ENCODE measurements around the gene RMDN2.

DNA sequence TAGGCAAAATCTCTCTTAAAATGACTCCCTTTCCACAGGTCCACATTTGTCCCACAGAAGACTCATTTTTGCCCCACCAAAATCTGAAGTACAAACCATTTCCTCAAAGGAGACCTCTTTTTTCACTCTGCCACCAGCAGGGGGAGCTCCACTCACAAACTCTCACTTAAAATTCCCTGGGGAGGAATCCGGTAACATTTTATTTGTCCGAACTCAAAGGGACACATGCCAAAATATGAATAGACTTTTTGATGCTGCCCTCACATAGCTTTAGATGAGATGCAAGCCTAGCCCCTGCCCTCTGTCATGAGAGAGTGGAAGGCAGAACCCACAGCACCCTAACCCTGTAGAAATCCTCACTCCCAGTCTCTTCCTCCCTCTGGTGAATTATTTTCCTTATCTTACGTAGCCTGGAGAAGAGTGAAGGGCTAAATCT, 57.1 kb downstream of the RMDN2 start:
- no peak for TF ChIP-seq POLR2AphosphoS5 (IDR thresholded peaks at IDR 0.05; ENCODE audit: low read depth, low read length)
- TF ChIP-seq, protein P1, sequence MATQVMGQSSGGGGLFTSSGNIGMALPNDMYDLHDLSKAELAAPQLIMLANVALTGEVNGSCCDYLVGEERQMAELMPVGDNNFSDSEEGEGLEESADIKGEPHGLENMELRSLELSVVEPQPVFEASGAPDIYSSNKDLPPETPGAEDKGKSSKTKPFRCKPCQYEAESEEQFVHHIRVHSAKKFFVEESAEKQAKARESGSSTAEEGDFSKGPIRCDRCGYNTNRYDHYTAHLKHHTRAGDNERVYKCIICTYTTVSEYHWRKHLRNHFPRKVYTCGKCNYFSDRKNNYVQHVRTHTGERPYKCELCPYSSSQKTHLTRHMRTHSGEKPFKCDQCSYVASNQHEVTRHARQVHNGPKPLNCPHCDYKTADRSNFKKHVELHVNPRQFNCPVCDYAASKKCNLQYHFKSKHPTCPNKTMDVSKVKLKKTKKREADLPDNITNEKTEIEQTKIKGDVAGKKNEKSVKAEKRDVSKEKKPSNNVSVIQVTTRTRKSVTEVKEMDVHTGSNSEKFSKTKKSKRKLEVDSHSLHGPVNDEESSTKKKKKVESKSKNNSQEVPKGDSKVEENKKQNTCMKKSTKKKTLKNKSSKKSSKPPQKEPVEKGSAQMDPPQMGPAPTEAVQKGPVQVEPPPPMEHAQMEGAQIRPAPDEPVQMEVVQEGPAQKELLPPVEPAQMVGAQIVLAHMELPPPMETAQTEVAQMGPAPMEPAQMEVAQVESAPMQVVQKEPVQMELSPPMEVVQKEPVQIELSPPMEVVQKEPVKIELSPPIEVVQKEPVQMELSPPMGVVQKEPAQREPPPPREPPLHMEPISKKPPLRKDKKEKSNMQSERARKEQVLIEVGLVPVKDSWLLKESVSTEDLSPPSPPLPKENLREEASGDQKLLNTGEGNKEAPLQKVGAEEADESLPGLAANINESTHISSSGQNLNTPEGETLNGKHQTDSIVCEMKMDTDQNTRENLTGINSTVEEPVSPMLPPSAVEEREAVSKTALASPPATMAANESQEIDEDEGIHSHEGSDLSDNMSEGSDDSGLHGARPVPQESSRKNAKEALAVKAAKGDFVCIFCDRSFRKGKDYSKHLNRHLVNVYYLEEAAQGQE (IDR thresholded peaks at IDR 0.05; ENCODE audit: insufficient read depth in 1 of 2, low read depth in 2 of 2, low read length in 1 of 2), result no peak
